ENCODE data around the gene RAPGEF1.
"Not testable (repeated sequence)": the region's sequence is repeated elsewhere in the genome, so short reads cannot be mapped to it uniquely, and the experiment has no call there.

Gene RAPGEF1

DNA sequence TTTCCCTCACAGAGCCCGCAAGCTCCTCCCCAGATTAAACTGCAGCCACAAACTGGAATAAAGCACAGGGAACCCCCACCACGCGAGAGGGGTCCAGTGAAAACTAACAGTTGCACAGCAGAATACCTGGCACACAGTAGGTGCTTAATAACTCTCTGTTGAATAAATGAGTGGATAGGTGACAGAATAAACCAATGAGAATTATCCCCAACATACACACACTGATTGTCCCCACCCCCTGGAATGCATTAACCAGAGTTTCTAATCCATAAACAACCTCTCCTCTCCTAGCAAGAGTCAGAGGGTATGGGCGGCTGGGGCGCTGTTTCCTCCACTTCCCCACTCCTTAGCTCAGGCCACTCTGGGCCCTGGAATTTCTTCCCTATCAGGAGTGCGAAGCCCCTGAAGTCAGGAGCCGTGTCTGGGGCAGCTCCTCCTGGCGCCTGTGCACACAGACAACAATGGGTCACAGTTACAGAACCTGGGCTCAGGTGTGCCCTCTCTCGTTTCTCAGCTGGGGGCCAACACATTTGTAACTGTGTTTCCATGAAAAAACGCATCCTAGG is 27.6 kb downstream of the RAPGEF1 start:
- peaks cover 3% of the 10 kb centered on the region; the same call in 1 of the 2 replicates for H3K4me1 ChIP-seq (ENCODE audit: control insufficient read depth, insufficient read depth, low read length)
- CTCF ChIA-PET, result no interaction called here
- no peak overlapping the region for H3K27ac ChIP-seq (ENCODE audit: extremely low read depth, low read depth, low read length)

DNA sequence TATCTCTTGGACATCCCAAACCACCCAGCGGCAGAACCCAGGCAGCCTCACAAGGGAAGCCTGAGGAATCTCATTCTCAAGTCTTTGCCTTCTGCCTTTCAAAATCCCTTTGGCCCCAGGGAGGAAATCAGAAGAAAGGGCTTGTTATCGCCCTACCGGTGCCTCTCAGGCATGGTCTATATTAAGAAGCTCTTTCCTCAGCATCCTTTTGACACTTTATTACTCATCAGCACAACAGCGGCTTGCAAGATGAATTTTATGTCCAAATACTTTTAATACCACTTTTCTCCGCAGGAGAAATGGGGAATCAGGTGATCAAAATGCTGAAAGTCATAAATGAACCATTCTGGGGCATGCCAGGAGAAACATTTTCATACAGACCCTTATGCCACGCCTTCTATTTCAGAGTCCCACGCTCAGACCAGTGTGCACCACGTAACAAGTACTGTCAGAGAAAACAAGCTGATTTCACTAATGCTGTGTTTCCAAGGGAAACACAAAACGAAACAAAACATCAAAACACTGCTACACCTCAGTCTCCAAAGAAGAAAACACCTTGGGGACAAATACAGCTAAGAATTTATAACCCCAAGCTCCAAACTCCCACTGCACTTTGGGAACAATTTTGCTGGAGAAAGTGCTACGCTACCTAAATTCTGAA is 30.0 kb downstream of the RAPGEF1 start:
- Histone ChIP-seq H3K36me3 (ENCODE audit: control insufficient read depth in 2 of 2, insufficient read depth in 1 of 2, low read length in 2 of 2) (no peaks in the 10 kb centered on the region), H3K4me3 (ENCODE audit: low read depth, low read length) (no peak overlapping the region), H3K4me1 (ENCODE audit: control insufficient read depth, insufficient read depth, low read length) (peaks cover 3% of the 10 kb centered on the region; the same call in 1 of the 2 replicates), H3K9me3 (ENCODE audit: control insufficient read depth, insufficient read depth, low read depth, low read length) (no peaks in the 10 kb centered on the region), H3K27ac (ENCODE audit: extremely low read depth, low read depth, low read length) (no peak overlapping the region)
- no peak for TF ChIP-seq KLF10 (tag by site-specific recombination; IDR thresholded peaks at IDR 0.05)
- peak; percentile 71; the same call in 1 of the 2 replicates for TF ChIP-seq PRDM1 (tag by site-specific recombination; IDR thresholded peaks at IDR 0.05)
- POLR2A ChIA-PET, result no interaction called here
- CTCF ChIA-PET, result interaction anchor here (0.7 to 3.4 kb wide), 6 partner anchors 9 to 118 kb away, joined by 3 to 10 read pairs (median 3); partner anchors contain the start of gene RAPGEF1

More for the DNA sequence above, 27.6 kb downstream of the RAPGEF1 start:
- H3K36me3 ChIP-seq (ENCODE audit: control insufficient read depth in 2 of 2, insufficient read depth in 1 of 2, low read length in 2 of 2), result no peaks in the 10 kb centered on the region
- no peak overlapping the region for H3K4me3 ChIP-seq (ENCODE audit: low read depth, low read length)
- TF ChIP-seq WT1 (tag by site-specific recombination; IDR thresholded peaks at IDR 0.05), result no peak
- TF ChIP-seq, protein P1, sequence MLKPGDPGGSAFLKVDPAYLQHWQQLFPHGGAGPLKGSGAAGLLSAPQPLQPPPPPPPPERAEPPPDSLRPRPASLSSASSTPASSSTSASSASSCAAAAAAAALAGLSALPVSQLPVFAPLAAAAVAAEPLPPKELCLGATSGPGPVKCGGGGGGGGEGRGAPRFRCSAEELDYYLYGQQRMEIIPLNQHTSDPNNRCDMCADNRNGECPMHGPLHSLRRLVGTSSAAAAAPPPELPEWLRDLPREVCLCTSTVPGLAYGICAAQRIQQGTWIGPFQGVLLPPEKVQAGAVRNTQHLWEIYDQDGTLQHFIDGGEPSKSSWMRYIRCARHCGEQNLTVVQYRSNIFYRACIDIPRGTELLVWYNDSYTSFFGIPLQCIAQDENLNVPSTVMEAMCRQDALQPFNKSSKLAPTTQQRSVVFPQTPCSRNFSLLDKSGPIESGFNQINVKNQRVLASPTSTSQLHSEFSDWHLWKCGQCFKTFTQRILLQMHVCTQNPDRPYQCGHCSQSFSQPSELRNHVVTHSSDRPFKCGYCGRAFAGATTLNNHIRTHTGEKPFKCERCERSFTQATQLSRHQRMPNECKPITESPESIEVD (tag by site-specific recombination; IDR thresholded peaks at IDR 0.05), result no peak
- POLR2A ChIA-PET, result interaction anchor here (0.8 to 1.5 kb wide), 3 partner anchors 18 to 209 kb away, joined by 3 read pairs; partner anchors contain the start of gene POMT1
- no peaks in the 10 kb centered on the region for H3K9me3 ChIP-seq (ENCODE audit: control insufficient read depth, insufficient read depth, low read depth, low read length)

DNA sequence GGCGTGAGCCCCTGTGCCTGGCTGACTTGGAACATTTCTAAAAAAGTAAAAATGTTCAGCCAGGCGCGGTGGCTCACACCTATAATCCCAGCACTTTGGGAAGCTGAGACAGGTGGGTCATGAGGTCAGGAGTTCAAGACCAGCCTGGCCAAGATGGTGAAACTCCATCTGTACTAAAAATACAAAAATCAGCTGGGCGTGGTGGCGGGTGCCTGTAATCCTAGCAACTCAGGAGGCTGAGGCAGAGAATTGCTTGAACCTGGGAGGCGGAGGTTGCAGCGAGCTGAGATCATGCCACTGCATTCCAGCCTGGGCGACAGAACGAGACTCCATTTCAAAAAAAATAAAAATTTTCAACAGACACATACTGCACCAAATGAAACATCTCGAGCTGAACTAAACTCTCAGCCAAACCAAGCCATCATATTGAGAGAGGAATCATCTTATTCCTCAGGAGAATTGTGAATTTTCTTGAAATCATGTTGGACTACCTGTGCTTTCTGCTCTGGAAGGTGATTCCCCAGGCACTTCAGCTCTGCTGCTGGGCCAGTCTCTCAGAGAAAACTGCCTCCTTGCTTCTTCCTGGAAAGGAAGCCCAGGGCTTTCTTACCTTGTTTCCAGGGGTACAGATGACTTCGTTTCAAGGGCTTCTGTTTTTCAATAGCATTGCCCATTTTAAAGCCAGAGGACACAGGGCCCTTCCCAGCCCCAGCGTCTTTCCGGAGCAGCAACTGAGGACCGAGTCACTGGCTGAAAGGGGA is 30.7 kb downstream of the RAPGEF1 start:
- POLR2A ChIA-PET; H3K27ac ChIP-seq (ENCODE audit: extremely low read depth, low read depth, low read length); H3K36me3 ChIP-seq (ENCODE audit: control insufficient read depth in 2 of 2, insufficient read depth in 1 of 2, low read length in 2 of 2); H3K9me3 ChIP-seq (ENCODE audit: control insufficient read depth, insufficient read depth, low read depth, low read length); H3K4me1 ChIP-seq (ENCODE audit: control insufficient read depth, insufficient read depth, low read length); H3K4me3 ChIP-seq (ENCODE audit: low read depth, low read length): not testable (repeated sequence)
- CTCF ChIA-PET, result interaction anchor here (0.6 to 3.4 kb wide), 6 partner anchors 10 to 306 kb away, joined by 3 to 10 read pairs (median 4); partner anchors contain the start of gene RAPGEF1

DNA sequence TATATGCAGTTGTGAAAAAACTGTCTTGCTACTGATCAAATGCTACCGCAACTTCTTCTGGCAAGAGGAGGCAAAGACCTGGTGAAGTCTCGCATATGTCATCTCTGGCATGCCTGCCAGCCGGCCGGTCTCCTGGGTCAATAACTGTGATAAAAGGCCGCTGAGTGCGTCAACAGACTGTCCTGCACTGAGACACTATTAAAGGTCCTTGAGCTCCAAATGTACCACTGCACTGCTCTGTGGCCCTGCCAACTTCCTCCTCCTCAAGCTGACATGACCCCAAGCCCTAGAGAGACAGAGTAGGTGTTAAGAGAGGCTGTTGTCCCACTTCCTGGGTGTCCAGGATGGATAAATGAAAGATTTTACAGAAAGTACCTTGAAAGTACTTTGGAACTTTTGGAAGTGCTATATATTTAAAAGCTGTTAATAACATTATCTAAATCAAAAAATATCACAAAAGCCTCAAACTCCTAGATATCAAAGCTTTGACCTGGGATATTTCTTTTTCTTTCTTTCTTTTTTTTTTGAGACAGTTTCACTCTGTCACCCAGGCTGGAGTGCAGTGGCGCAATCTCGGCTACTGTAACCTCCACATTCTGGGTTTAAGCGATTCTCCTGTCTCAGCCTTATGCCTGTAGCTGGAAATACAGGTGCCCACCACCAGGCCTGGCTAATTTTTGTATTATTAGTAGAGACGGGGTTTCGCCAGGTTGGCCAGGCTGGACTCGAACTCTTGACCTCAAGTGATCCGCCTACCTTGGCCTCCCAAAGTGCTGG is 31.5 kb downstream of the RAPGEF1 start:
- POLR2A ChIA-PET, result no interaction called here
- Histone ChIP-seq H3K4me3 (ENCODE audit: low read depth, low read length) (no peak overlapping the region), H3K27ac (ENCODE audit: extremely low read depth, low read depth, low read length) (no peak overlapping the region), H3K4me1 (ENCODE audit: control insufficient read depth, insufficient read depth, low read length) (peaks cover 9% of the 10 kb centered on the region), H3K9me3 (ENCODE audit: control insufficient read depth, insufficient read depth, low read depth, low read length) (no peaks in the 10 kb centered on the region), H3K36me3 (ENCODE audit: control insufficient read depth in 2 of 2, insufficient read depth in 1 of 2, low read length in 2 of 2) (no peaks in the 10 kb centered on the region)
- CTCF ChIA-PET, result interaction anchor here (0.5 to 3.4 kb wide), 4 partner anchors 13 to 305 kb away, joined by 3 to 10 read pairs (median 4); partner anchors contain the start of gene RAPGEF1
- TF ChIP-seq ZNF280D (tag by site-specific recombination; IDR thresholded peaks at IDR 0.05) (no peak), ZNF266 (tag by site-specific recombination; IDR thresholded peaks at IDR 0.05; ENCODE audit: low read depth) (no peak), ZNF292 (tag by site-specific recombination; IDR thresholded peaks at IDR 0.05; ENCODE audit: borderline replicate concordance, low read depth) (no peak), KLF8 (tag by site-specific recombination; IDR thresholded peaks at IDR 0.05) (no peak), KLF9 (tag by site-specific recombination; IDR thresholded peaks at IDR 0.05; ENCODE audit: low read depth) (no peak), WT1 (tag by site-specific recombination; IDR thresholded peaks at IDR 0.05) (no peak), ZNF133 (tag by site-specific recombination; IDR thresholded peaks at IDR 0.05) (no peak), ZXDB (tag by site-specific recombination; IDR thresholded peaks at IDR 0.05) (no peak), ZNF530 (tag by site-specific recombination; IDR thresholded peaks at IDR 0.05; ENCODE audit: low read depth) (no peak), KLF1 (tag by site-specific recombination; IDR thresholded peaks at IDR 0.05) (no peak), ZSCAN16 (tag by site-specific recombination; IDR thresholded peaks at IDR 0.05) (no peak), ZNF23 (tag by site-specific recombination; IDR thresholded peaks at IDR 0.05; ENCODE audit: borderline replicate concordance) (no peak), ZNF423 (tag by site-specific recombination; IDR thresholded peaks at IDR 0.05) (no peak)
- TF ChIP-seq, protein P2, sequence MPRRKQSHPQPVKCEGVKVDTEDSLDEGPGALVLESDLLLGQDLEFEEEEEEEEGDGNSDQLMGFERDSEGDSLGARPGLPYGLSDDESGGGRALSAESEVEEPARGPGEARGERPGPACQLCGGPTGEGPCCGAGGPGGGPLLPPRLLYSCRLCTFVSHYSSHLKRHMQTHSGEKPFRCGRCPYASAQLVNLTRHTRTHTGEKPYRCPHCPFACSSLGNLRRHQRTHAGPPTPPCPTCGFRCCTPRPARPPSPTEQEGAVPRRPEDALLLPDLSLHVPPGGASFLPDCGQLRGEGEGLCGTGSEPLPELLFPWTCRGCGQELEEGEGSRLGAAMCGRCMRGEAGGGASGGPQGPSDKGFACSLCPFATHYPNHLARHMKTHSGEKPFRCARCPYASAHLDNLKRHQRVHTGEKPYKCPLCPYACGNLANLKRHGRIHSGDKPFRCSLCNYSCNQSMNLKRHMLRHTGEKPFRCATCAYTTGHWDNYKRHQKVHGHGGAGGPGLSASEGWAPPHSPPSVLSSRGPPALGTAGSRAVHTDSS (tag by site-specific recombination; IDR thresholded peaks at IDR 0.05), result no peak
